K562 (cell line): ENCODE measurements around the gene TRAF7. TPM values are rescaled to one million over a fixed set of nuclear protein-coding genes. Genes with fewer than 3 reads are reported as not detected.

Experiments used
- EGR1 ChIP-seq: fragments of 450-650 bp; conservative IDR thresholded peaks from 2 replicates; pipeline ENCODE4 v1.6.1; 2017; ENCODE audit warnings: mild to moderate bottlenecking
- GATAD2B ChIP-seq: fragments of 450-650 bp; IDR thresholded peaks from 2 replicates; pipeline ENCODE4 v1.6.1; 2017; ENCODE audit warnings: mild to moderate bottlenecking, borderline replicate concordance
- KAT7 ChIP-seq: sonication (generic); formaldehyde crosslinking; IDR thresholded peaks from 2 replicates; pipeline ENCODE4 v1.8.0; 2022; ENCODE audit warnings: missing genetic modification reagents, mild to moderate bottlenecking, borderline replicate concordance
- MYC ChIP-seq, 2 experiments: fragments of 250-450 bp in 1 of 2; sonication (Bioruptor Pico) in 1 of 2; IDR thresholded peaks; 2 replicates each; pipeline versions ENCODE4 v1.5.1 to v1.6.1; 2012 to 2021; ENCODE audit warnings: low read depth in 2 of 2, borderline replicate concordance in 1 of 2, improper control_type of control experiment in 1 of 2, low read length in 1 of 2, mild to moderate bottlenecking in 1 of 2, moderate library complexity in 1 of 2
- NKRF ChIP-seq: fragments of 450-650 bp; IDR thresholded peaks from 2 replicates; pipeline ENCODE4 v1.6.1; 2016; ENCODE audit warnings: borderline replicate concordance
- PREB ChIP-seq: sonication (generic); formaldehyde crosslinking; IDR thresholded peaks from 2 replicates; pipeline ENCODE4 v1.8.1; 2023; ENCODE audit warnings: mild to moderate bottlenecking, missing genetic modification reagents
- RFX1 ChIP-seq: fragments of 450-650 bp; IDR thresholded peaks from 2 replicates; pipeline ENCODE4 v1.6.1; 2016; ENCODE audit warnings: mild to moderate bottlenecking, moderate library complexity
- SMAD4 ChIP-seq: fragments of 250-450 bp; sonication (Bioruptor Pico); conservative IDR thresholded peaks from 2 replicates; pipeline ENCODE4 v1.8.0; 2021; ENCODE audit warnings: inconsistent platforms, mild to moderate bottlenecking, moderate library complexity
- THRB ChIP-seq: fragments of 450-650 bp; formaldehyde crosslinking; conservative IDR thresholded peaks from 2 replicates; pipeline ENCODE4 v1.4.0; 2022; ENCODE audit warnings: mild to moderate bottlenecking, missing genetic modification characterization
- YY1 ChIP-seq, 3 experiments: IDR thresholded peaks; 2 replicates each; pipeline ENCODE4 v1.6.1; 2011; ENCODE audit warnings: low read length in 2 of 3, mild to moderate bottlenecking in 2 of 3, moderate library complexity in 2 of 3, borderline replicate concordance in 1 of 3, control low read depth in 1 of 3, low read depth in 1 of 3; ENCODE audit not compliant: insufficient read depth in 3 of 3, insufficient replicate concordance in 2 of 3, control insufficient read depth in 1 of 3, insufficient read length in 1 of 3; ENCODE audit errors: extremely low read depth in 1 of 3
- ZNF449 ChIP-seq: fragments of 250-450 bp; sonication (Bioruptor Pico); IDR thresholded peaks from 2 replicates; pipeline ENCODE4 v1.8.0; 2022; ENCODE audit warnings: moderate library complexity, mild to moderate bottlenecking, inconsistent platforms
- ZNF609 ChIP-seq: sonication (generic); formaldehyde crosslinking; IDR thresholded peaks from 2 replicates; pipeline ENCODE4 v1.8.1; 2023; ENCODE audit warnings: missing genetic modification reagents, mild to moderate bottlenecking, borderline replicate concordance
- polyA plus RNA-seq, 8 experiments: library from polyadenylated mRNA; depleted of rRNA in 4 of 8; stranded (reverse) in 5 of 8; unstranded in 3 of 8; fragments of >200 nt; fragmentation: Nextera tagmentation in 2 of 8; fragmentation: Illumina TruSeq in 1 of 8; extraction: Ambion mirVana in 2 of 8; extraction: Trizol in 1 of 8; gene quantifications; 2 replicates each; pipeline versions ENCODE4 v1.2.1 to v1.2.3, GENCODE V29; 2011 to 2014; ENCODE audit warnings: inconsistent platforms in 1 of 8, missing spikeins in 1 of 8
- total RNA-seq, 7 experiments: library from RNA; depleted of rRNA in 6 of 7; stranded (reverse); fragments of >200 nt in 6 of 7; fragmentation: Illumina TruSeq in 2 of 7; extraction: Trizol in 2 of 7; gene quantifications; 2 replicates each; pipeline versions ENCODE4 v1.2.1 to v1.2.3, GENCODE V29; 2011 to 2021; ENCODE audit warnings: low replicate concordance in 1 of 7

TRAF7 gene
- total and polyA plus RNA-seq, 9 of the 15 experiments (the other 6 are each of a cell fraction or from before 2014, with no cell fraction given), result 1.1 to 113 (median 41.6) TPM

- TF ChIP-seq ZNF449 (no peak), SMAD4 (CRISPR knock-in tag) (peak; percentile 2; the same call in 1 of the 2 replicates), ZNF609 (CRISPR knock-in tag) (peak; percentile 79; the same call in 1 of the 2 replicates), RFX1 (peak; percentile 98), THRB (CRISPR knock-in tag) (no peak), YY1 (IDR thresholded peaks at IDR 0.05; ENCODE audit: borderline replicate concordance in 1 of 3, control insufficient read depth in 1 of 3, extremely low read depth in 1 of 3, insufficient read depth in 3 of 3, insufficient read length in 1 of 3, insufficient replicate concordance in 2 of 3, low read depth in 1 of 3, low read length in 2 of 3) (peak; percentile 46 to 93 (median 87)), NKRF (no peak), GATAD2B (no peak), MYC (IDR thresholded peaks at IDR 0.05; ENCODE audit: low read depth, low read length) (peak; percentile 86), MYC (CRISPR knock-in tag; IDR thresholded peaks at IDR 0.05; ENCODE audit: borderline replicate concordance, low read depth) (no peak; the same call in 1 of the 2 replicates), PREB (no peak), EGR1 (no peak), KAT7 (no peak)
Measured at GRCh38 chr16:2223221-2223941, 67.8 kb downstream of the TRAF7 start, which contains the start of gene E4F1 (continued).
